Skin of body (tissue), 2 donors: Measurements from ENCODE around the gene DLGAP4. TPM values are rescaled to one million over a fixed set of nuclear protein-coding genes. Genes with fewer than 3 reads are reported as not detected.

ENCODE experiments used
- DNase-seq: peaks from one replicate; lab custom pipeline; 2025; lab: John Stamatoyannopoulos, UW
- total RNA-seq: library from RNA; depleted of rRNA; stranded (reverse); fragments of >200 nt; gene quantifications from one replicate; pipeline ENCODE4 v1.2.3, GENCODE V29; 2014

The DLGAP4 gene
- total RNA-seq, 1 donor from 2014 or later: 22.3 TPM

DNA sequence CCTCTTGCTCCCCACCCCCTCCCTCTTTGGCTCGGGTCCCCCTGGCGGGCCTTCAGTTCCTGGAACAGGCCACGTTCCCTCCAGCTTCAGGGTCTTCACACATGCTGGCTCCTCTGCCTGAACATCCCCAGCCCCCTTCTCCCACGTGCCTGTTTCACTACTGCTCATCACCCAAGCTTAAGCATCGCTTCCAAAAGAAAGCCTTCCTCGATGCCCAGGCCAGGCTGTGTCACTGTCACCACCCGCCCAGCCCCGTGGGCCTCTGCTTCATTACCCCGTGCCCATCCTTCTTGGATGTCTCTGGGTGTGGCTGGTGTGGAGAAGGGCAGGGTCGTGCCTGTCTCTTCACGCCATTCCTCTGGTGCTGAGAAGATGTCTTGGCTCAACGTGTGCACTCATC lies 2.8 kb downstream of the DLGAP4 start:
- no peak for DNase-seq

DNA sequence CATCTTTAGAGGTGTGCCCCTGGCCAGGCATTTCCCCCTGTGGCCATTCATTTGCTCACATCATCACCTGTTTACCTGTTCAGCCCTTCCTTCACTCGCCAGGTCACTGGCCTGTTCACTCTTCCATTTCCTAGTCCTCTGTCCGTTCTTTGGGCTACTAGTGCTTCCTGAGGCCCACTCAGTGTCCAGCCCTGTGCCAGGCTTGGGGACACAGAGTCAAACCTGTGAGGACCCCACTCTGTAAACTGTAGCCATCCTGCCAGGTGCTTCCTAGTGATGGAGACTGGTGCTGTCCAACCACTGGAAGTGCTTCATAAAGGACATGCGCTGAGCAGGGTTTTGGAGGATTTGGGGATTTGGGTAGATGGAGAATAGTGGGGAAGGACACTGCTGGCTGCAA lies 3.5 kb downstream of the DLGAP4 start:
- DNase-seq: no peak

DNA sequence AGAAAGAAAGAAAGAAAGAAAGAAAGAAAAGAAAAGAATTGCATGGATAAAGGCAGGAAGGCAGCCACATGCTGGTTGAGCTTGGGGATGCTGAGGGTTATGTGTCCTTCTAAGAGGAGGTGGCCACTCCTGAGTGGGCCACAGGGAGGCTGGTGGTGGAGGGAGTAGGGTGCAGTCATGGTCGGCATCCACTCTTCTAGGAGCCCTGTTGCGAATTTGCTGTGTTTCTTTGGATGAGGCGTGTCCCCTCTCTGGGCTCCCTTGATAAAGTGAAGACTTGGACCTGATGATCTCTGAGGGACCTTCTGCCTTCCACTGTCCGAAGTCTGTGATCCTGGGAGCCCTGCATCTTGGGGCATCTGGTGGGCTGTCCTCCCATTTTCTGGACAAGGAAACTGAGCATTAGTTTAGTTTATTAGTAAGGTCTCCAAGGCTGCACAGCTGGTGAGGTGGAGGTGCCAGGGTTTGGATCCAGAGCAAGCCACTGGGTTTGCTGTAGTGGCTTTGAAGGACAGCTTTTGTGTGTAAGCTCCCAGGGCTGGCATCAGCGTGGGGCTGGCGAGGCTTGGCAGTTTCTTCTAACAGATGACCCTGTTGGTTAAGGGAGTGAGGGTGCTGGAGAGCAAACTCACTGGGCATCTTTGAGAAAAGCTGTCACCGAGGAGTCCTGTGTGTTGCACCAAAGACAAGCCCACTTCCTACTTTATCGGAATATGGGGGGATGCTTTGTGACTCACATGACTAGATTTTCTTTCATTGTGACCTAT lies 4.3 kb downstream of the DLGAP4 start:
- DNase-seq: no peak

DNA sequence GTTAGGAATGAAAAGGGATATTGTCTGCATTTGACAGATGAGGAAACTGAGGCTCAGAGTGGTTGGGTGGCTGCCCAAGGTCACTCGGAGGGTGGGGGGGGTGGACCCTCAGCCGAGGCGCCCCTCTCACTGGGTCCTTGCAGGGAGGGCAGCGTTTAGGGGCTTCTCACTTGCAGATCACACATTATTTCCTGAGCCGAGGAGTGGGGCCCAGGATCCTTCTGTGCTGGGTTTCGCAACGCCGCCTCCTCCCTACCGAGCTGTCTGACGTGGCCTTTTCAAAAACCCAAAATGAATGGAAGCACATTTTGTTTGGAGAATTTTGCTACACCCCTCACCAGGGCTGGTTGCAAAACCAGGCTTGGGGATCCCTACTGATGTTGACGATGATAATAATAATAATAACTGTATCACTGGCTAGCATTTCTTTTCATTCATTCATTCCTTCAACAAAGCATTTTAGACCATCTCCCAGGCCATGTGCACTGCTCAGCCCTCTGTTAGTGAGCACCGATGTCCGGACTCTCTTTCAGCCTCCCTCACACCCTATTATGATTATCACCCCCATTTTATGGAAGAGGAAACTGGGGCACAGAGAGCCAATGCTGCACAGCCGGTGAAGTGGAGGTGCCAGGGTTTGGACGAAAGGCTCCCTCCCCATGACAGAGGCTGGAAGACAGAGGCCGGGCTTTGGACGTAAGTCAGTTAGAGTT lies 5.2 kb downstream of the DLGAP4 start:
- no peak for DNase-seq

DNA sequence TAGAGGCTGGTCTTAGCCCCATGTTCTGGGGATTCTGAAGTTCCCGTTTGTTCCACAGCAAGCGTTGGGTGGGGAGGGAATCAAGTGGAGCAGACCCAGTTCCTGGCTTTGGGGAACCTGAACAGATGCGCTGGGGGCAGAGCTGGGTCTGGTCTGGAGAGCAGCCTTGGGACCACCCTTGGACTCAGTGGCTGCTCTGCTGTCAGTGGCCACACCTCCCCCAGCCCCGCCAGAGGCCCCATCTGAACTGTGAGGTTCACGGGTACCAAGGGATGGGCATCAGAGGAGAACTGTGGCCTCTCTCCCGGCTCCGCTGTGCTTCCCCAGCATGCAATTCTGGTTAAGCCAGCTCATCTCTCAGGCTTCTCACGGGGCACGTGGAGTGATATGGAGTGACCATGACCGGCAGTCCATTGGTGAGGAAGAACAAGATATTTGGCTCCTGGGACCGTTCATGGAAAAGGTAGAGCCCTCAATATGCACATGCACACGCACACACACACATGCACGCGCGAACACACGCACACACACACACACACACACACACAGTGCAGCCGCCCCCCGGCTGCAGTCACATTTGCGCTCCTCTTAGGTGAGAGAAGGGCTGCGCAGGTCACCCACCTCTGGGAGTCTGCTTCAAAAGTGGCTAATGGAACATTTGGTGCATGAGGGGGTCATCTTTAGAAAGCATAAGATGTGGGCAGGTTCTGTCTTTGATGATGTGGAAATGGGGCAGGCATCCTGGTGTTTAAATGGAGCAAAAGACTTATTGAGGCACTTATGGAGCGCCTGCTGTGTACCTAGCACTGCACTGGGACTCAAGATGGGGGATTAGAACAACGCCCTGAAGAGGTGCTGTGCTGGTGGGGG lies 6.0 kb downstream of the DLGAP4 start:
- DNase-seq: no peak

DNA sequence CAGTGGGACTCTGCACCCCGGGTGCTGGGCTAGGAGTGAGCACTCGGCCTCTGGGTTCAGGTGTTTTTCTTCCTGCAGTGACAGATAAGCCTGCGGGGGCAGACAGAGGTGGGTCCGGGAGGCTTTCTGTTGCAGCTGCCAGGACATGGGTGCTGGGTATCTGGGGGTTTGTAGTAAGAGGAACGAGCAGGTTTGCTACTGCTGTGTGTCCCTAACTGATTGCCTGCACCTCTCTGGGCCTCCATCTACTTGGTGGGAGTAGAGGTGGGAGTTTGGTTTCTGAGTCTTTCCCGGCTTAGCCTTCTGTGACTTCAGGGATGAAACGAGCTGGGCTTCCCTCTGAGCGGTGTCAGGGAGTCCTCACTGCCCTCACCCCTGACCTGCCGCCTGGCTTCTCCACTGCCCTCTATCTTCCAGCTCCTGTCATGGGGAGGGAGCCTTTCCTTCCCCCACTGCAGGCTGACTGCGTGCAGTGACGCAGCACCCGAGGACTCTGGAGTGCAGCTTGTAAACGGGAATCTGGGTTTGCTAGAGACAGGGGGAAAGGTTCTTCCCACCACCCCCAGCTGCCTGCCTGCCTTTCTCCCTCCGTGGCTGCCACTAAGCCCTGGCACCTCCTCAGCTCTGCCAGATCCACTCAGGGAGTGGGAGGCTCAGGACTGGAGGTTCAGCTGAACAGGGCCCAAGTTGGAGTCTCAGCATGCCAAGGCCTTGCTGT lies 6.7 kb downstream of the DLGAP4 start:
- DNase-seq: no peak

DNA sequence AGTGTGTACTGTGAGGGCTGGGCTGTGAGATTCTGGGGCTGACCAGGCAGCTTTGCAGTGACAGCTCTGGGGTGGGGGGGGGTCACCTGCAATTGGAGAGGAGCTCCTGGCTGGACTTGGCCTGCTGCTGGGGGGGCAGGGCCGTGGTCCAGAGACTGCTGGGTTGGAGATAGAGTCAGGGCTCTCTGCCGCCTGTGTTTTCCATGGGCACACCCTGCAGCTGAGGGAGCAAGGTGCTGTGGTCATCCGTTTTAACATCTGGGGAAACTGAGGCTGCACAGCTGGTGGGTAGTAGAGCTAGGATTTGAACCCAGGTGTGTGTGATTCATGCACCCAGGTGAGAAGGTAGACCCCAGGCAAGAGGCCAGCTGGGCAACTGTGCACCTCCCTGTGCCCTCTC lies 7.3 kb downstream of the DLGAP4 start:
- DNase-seq: no peak

DNA sequence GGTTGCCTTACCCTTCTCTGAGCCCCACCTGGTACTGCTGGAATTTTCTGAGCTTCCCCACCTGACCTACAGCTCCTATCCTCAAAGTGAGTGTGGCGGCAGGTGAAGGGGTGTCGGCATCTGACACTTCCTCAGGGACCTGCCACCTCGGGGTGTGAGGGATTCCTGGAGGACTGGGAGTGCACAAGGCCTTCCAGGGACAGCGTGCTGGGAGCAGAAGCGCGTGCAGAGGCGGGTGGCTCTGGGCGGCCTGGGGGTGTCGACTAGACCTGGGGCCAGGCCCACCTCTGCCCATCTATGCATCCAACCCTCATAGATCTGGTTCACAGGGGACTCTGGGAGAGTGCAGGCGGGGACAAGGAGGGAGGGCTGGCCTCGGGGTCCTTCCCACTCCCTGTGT lies 7.8 kb downstream of the DLGAP4 start:
- DNase-seq: no peak

DNA sequence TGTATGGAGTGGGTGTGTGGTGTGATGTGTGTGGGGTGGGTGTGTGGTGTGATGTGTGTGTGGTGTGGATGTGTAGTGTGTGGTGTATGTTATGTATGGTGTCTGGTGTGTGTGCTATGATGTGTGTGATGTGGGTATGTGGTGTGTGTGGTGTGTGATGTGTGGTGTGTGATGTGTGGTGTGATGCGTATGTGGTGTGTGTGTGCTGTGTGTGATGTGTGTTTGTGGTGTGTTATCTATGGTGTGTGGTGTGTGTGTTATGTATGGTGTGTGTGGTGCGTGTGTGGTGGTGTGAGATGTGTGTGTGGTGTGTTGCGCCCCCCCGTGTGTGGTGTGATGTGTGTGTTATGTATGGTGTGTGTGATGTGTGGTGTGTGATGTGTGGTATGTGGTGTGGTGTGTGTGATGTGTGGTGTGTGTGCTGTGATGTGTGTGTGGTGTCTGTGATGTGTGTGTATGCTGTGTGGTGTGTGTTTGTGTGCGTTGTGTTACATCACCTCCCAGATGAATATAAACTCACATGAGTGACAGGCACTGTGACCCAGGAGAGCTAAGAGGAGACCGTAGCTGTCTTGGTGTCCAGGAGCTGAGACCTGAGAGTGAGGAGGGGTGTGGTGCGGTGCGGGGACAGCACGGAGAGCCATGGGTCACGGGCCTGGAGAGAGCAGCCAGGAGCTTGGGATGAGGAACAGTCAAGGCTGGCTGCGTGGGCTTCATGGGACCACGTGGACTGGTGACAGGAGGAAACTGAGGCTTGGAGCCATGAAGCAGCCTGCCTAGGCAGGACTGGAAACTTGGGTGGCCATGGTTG lies 8.8 kb downstream of the DLGAP4 start:
- no peak for DNase-seq

DNA sequence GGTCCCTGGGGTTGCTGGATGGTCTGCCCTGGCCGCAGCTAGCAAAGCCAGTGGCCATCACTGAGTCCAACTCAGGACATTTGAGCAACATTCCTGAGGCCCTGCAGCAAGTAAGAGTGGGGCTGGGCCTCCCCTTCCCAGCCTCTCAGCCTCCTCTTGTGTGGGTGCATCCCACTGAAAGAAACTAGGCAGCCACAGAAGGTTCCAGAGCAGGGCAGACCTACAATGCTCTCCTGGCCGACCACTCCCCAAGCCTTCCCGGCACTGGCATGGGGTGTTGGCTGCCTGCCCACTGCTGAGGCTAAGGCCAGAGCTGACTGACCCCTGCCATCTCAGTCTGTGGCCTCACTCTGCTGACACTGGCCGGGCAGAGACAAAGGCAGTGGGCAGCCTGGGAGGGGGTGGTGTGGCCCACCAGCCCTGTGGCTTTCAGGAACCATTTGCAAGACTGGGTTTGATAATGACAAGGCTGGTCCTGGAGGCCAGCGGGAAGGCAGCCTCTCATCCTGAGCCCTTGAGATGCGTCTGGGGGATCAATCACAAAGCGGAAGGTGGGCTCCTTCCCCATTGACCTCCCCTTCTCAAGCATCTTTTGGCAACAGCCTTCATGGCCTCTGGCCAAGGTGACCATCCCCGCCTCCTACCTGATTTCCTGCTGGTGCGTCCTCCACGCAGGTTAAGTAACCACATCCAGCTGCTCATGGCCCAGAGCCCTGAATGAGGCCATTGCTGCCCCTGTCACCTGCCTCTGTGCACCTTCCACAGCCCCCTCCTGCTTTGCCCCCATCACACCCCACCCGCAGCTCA lies 9.6 kb downstream of the DLGAP4 start:
- DNase-seq: no peak

DNA sequence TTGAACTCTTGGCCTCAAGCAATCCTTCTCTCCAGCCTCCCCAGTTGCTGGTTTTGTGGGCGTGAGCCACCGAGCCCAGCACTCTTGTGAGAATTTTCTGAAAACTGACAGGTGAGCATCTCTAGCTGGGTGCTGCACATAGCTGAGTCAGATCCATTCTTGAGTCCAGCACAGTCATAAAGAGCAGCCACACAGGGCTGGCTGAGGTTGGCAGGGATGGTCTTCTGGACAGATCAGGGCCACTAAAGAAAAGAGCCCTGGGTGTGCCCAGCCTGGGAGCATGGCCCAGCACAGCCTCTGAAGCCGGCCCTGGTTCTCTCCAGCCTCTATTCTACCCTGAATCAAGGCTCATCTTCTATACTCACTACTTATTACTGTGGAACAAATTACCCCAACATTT lies 11.5 kb downstream of the DLGAP4 start:
- DNase-seq: no peak

DNA sequence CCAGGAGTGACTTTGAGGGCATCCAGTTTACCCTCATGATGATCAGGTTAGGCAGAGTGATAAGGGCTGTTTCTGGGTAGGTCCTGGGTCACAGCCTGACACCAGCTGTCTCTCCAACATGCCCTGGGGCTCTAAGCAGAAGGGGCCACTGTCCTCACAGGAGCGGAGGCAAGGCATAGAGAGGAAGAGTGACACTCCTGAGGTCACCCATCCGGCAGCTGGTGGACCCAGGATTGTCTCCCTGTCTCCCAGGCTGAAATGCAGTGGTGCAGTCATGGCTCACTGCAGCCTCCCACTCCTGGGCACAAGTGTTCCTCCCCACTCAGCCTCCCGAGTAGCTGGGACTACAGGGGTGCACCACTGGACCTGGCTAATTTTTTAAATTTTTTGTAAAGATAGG lies 12.0 kb downstream of the DLGAP4 start:
- DNase-seq: no peak

DNA sequence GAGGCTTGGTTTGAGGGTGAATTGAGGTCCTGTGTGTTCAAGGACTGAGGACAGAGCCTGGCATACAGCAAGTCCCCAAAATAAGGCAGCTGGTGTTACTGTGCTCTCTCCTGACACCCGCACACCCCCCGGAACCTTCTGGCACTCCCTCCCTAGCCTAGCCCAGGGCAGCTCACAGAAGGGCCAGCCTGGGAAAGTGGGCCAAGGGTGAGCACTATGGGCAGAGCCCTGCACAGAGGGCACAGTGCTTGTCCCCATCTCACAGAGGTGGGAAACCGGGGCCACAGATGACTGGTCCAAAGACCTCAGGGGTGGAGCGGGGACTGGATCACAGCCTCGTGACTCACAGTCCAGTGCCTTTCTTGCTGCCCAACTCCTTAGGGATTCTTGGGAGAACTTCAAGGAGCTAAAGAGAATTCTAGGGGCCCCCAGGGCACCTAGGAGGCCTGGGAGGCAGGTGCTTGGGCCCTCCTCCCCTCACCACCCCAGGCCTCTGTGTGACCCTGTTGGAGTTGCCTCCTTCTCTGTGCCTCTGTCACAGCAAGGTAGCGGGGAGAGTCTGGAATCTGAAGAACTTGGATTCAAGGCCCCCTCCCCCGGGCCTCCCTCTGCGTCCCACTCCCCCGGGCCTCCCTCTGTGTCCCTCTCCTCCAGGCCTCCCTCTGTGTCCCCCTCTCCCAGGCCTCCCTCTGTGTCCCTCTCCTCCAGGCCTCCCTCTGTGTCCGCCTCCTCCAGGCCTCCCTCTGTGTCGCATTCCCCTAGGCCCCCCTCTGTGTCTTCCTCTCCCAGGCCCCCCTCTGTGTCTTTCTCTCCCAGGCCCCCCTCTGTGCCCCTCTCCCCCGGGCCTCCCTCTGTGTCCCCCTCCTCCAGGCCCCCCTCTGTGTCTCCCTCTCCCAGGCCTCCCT lies 13.5 kb downstream of the DLGAP4 start:
- DNase-seq: no peak

DNA sequence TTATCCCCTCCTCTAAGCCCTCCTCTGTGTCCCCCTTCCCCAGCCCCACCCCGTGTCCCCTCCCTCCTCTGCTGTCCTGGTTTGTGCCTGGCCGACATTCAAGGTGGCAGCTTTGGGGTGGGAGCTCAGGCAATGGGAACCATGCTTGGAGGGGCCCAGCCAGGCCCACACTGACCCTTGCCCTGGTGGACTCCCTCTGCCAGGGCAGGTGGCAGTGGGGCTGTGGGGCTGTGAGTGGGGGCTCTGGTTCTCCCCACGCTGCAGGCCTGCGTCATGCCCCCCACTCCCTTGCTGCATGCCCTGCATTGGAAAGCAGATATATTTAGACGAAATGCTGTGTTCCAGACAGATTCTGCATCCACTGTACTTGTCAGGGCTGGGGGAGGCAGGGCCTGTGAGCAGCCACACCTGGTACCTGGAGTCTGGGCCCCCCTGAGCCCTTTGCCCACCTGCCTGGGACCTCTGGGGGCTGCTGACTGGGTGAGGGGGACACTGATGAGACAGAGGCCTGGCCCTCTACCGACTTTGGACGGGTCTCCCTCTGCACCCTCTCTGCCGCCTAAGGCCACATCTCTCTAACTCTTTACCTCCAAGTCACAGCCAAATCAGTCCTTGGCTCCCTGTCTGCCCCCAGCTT lies 14.2 kb downstream of the DLGAP4 start:
- DNase-seq: no peak

DNA sequence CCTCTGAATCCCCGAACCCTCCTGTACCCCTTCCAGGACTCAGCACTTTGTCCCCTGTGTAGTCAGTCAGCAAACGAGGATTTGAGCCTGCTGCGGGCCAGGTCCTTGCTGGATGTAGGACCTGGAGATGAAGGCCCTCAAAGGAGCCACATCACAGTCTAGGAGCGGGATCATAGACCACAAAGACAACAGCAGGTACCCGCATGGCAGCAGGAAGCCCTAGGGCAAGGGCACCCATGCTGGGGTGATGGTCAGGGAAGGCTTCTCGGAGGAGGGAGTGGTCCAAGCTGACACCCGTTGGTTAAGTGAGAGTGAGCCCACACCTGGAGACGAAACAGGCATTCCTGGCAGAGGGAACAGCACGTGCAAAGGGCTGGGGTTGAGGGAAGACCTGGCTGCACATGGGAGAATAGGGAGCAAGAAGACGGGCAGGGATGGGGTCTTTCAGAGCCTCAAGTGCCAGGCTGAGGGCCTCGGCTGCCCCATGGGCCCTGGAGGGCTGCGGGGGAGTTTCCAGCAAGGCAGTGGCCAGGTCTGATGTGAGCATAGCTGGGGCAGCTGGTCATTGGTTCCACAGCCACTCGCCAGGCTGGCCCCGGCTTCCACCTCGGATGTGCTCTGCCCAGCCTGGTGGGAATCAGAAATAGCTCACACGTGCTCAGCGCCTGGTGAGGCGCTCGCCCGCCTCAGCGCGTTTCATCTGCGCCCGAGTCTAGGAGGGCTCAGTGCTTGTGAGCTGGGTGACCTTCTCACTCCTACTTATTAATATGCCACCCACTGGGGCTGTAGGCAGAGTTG lies 15.0 kb downstream of the DLGAP4 start:
- no peak for DNase-seq

DNA sequence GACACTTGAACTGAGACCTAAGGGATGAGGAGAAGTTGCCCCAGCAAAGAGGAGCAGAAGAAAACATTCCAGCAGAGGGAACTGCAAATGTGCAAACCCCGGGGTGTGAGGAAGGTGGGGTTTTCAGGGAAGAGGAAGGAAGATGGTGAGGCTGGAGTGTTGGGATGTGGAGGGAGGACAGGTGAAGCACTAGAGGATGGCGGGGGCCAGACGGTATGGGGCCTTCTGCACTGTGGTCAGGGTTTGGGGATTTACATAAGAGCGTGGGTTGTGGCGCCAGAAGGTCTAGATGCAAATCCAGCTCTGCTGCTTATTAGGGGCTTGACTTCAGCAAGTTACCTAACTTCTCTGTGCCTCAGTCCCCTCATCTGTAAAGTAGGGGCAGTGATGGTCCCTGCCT lies 16.0 kb downstream of the DLGAP4 start:
- DNase-seq: no peak

DNA sequence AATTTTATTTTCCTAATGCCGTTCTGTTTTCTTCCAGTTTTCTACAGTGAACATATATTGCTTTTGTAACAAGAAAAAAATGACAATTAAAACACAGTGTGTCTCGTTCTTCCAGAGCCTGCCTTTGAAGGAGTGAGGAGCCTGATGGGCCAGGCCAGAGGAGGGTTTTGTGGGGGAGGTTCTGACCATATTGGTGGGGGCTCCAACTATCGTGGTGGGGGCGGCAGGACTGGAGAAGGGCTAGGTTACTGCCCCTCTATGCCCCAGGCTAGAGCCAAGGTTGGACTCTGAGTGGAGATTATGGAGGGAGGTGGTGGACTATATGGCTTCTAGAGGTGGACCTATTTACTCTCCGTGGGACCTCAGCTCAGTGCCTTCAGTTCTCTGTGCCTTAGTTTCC lies 24.0 kb downstream of the DLGAP4 start:
- no peak for DNase-seq
